Calu3 (cell line): Measurements from ENCODE around the gene STK4. TPM values are rescaled to one million over a fixed set of nuclear protein-coding genes. Genes with fewer than 3 reads are reported as not detected.

Experiments used
- BruUV-seq: library from RNA; stranded (reverse); fragments of 400-500 nt; replicated peaks from 2 replicates; lab custom pipeline; 2021; lab: Mats Ljungman, UMichigan
- CTCF ChIA-PET: fragments of 300-600 bp; sonication (Branson Sonifier 250); formaldehyde crosslinking; loops from one replicate; lab custom pipeline; 2022; ENCODE audit warnings: antibody characterized with exemption; lab: Charles Lee
- DNase-seq: peaks from one replicate; pipeline ENCODE4 v3.0.0; 2022
- H3K27ac Mint-ChIP-seq: one replicate; pipeline ENCODE4 v1.8.0; 2022; ENCODE audit warnings: mixed read lengths; ENCODE audit not compliant: unreplicated experiment
- H3K27me3 Mint-ChIP-seq: one replicate; pipeline ENCODE4 v1.8.0; 2022; ENCODE audit warnings: mixed read lengths; ENCODE audit not compliant: unreplicated experiment
- H3K36me3 Mint-ChIP-seq: one replicate; pipeline ENCODE4 v1.8.0; 2022; ENCODE audit warnings: mild to moderate bottlenecking, moderate library complexity, mixed read lengths; ENCODE audit not compliant: insufficient read depth, unreplicated experiment
- H3K4me1 Mint-ChIP-seq: one replicate; pipeline ENCODE4 v1.8.0; 2022; ENCODE audit warnings: mild to moderate bottlenecking, low read depth, mixed read lengths; ENCODE audit not compliant: unreplicated experiment
- H3K4me3 Mint-ChIP-seq: one replicate; pipeline ENCODE4 v1.8.0; 2022; ENCODE audit warnings: mild to moderate bottlenecking, low read depth, moderate library complexity, mixed read lengths; ENCODE audit not compliant: unreplicated experiment
- H3K9me3 Mint-ChIP-seq: one replicate; pipeline ENCODE4 v1.8.0; 2022; ENCODE audit warnings: low read depth, mixed read lengths; ENCODE audit not compliant: unreplicated experiment
- intact Hi-C: fragments of 100-400 bp; cut with micrococcal nuclease; formaldehyde crosslinking; loops from one replicate; pipeline ENCODE4 v1.10.0; 2022; ENCODE audit not compliant: unreplicated experiment
- total RNA-seq: library from RNA; stranded (reverse); gene quantifications from 2 replicates; pipeline ENCODE4 v1.2.3, GENCODE V29; 2022
- TF ChIP-seq, protein P1 (sequence below): fragments of 200-600 bp; IDR thresholded peaks from one replicate; pipeline ENCODE4 v1.8.0; 2022; ENCODE audit warnings: antibody characterized with exemption; ENCODE audit not compliant: unreplicated experiment

STK4 gene
- total RNA-seq, 1 experiment from 2014 or later: 53.1 TPM

GRCh38 chr20:45028424-45029136 is 62.3 kb downstream of the STK4 start:
- BruUV-seq: no TSS peak
- Mint-ChIP-seq H3K4me3 (no peak overlapping the region), H3K4me1 (no peaks in the 10 kb centered on the region), H3K36me3 (no peaks in the 10 kb centered on the region), H3K27ac (no peak overlapping the region), H3K27me3 (no peaks in the 10 kb centered on the region), H3K9me3 (no peaks in the 10 kb centered on the region)
- CTCF ChIA-PET: no interaction called here
- TF ChIP-seq, protein P1, sequence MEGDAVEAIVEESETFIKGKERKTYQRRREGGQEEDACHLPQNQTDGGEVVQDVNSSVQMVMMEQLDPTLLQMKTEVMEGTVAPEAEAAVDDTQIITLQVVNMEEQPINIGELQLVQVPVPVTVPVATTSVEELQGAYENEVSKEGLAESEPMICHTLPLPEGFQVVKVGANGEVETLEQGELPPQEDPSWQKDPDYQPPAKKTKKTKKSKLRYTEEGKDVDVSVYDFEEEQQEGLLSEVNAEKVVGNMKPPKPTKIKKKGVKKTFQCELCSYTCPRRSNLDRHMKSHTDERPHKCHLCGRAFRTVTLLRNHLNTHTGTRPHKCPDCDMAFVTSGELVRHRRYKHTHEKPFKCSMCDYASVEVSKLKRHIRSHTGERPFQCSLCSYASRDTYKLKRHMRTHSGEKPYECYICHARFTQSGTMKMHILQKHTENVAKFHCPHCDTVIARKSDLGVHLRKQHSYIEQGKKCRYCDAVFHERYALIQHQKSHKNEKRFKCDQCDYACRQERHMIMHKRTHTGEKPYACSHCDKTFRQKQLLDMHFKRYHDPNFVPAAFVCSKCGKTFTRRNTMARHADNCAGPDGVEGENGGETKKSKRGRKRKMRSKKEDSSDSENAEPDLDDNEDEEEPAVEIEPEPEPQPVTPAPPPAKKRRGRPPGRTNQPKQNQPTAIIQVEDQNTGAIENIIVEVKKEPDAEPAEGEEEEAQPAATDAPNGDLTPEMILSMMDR: no peak
- intact Hi-C loops: no loop called here
- DNase-seq: no peak

DNA sequence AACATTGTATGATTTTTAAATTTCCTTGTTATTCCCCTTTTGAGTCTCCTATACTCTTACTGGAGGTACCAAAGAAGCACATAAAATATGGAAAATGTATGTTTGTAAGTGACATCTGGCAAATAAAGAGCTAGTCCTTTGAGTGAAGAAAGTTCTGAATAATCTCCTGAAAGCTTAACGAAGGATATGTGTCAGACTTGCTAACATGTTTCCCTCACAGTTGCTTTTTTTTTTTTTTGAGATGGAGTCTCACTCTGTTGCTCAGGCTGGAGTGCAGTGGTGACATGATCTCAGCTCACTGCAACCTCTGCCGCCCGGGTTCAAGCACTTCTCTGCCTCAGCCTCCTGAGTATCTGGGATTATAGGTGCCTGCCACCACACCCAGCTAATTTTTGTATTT is 63.6 kb downstream of the STK4 start:
- H3K4me1 Mint-ChIP-seq: peaks cover 12% of the 10 kb centered on the region
- TF ChIP-seq, protein P1: no peak
- intact Hi-C loops: no loop called here
- no peaks in the 10 kb centered on the region for H3K9me3 Mint-ChIP-seq
- CTCF ChIA-PET: interaction anchor here (0.6 kb wide), 1 partner anchor 864 kb away, joined by 3 read pairs; no protein-coding TSS in a partner anchor
- no peak overlapping the region for H3K27ac Mint-ChIP-seq
- H3K4me3 Mint-ChIP-seq: no peak overlapping the region
- DNase-seq: no peak
- no TSS peak for BruUV-seq
- no peaks in the 10 kb centered on the region for H3K36me3 Mint-ChIP-seq
- no peaks in the 10 kb centered on the region for H3K27me3 Mint-ChIP-seq

DNA sequence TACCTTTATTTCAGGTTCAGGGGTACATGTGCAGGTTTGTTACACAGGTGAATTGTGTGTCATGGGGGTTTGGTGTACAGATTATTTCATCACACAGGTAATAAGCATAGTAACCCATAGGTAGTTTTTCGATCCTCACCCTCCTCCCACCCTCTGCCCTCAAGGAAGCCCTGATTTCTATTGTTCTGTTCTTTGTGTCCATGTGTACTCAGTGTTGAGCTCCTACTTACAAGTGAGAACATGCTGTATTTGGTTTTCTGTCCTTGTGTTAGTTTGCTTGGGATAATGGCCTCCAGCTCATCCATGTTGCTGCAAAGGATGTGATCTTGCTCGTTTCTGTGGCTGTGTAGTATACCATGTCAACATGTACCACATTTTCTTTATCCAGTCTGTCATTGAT is 66.0 kb downstream of the STK4 start:
- DNase-seq: no peak
- intact Hi-C loops: no loop called here
- Mint-ChIP-seq H3K9me3 (no peaks in the 10 kb centered on the region), H3K4me1 (peaks cover 35% of the 10 kb centered on the region), H3K27ac (no peak overlapping the region), H3K36me3 (peaks cover 5% of the 10 kb centered on the region), H3K4me3 (no peak overlapping the region), H3K27me3 (no peaks in the 10 kb centered on the region)
- TF ChIP-seq, protein P1: no peak
- BruUV-seq: no TSS peak
- CTCF ChIA-PET: no interaction called here

- H3K4me1 Mint-ChIP-seq: peaks cover 37% of the 10 kb centered on the region
- intact Hi-C loops: no loop called here
- TF ChIP-seq, protein P1: no peak
- CTCF ChIA-PET: no interaction called here
- no peak for DNase-seq
- H3K9me3 Mint-ChIP-seq: no peaks in the 10 kb centered on the region
- no peak overlapping the region for H3K27ac Mint-ChIP-seq
- H3K36me3 Mint-ChIP-seq: peaks cover 5% of the 10 kb centered on the region
- no peaks in the 10 kb centered on the region for H3K27me3 Mint-ChIP-seq
- no peak overlapping the region for H3K4me3 Mint-ChIP-seq
- no TSS peak for BruUV-seq
Observed at GRCh38 chr20:45032781-45033180, 66.5 kb downstream of the STK4 start.
